Esophagus squamous epithelium (tissue), 5 donors: ENCODE results near the gene CCNF. TPM values are rescaled to one million over a fixed set of nuclear protein-coding genes. Genes with fewer than 3 reads are reported as not detected.

ENCODE experiments used
- DNase-seq: peaks from one replicate; lab custom pipeline; 2025; lab: John Stamatoyannopoulos, UW
- H3K27ac ChIP-seq, 4 donors: fragments of 200-600 bp; sonication (generic); one replicate each; pipeline ENCODE4 v1.5.1; 2016 to 2019; ENCODE audit warnings: mild to moderate bottlenecking in 1 of 4
- H3K27me3 ChIP-seq, 4 donors: fragments of 200-600 bp; sonication (generic); 1 replicate in 3 of 4; 2 replicates in 1 of 4; pipeline versions ENCODE4 v1.5.1 to v1.6.0; 2017 to 2021; ENCODE audit warnings: antibody characterized with exemption in 1 of 4
- H3K36me3 ChIP-seq, 3 donors: fragments of 200-600 bp; sonication (generic); one replicate each; pipeline ENCODE4 v1.5.1; 2016 to 2019
- H3K4me1 ChIP-seq, 3 donors: fragments of 200-600 bp; sonication (generic); one replicate each; pipeline ENCODE4 v1.5.1; 2017 to 2019
- H3K4me3 ChIP-seq, 4 donors: fragments of 200-600 bp; sonication (generic); 1 replicate in 3 of 4; 2 replicates in 1 of 4; pipeline ENCODE4 v1.5.1; 2016 to 2019; ENCODE audit warnings: mild to moderate bottlenecking in 2 of 4, moderate library complexity in 1 of 4
- H3K9me3 ChIP-seq, 3 donors: fragments of 200-600 bp; sonication (generic); one replicate each; pipeline ENCODE4 v1.5.1; 2016 to 2019
- CTCF ChIP-seq, 6 experiments: fragments of 450-650 bp in 4 of 6; fragments of 200-600 bp in 2 of 6; sonication (generic) in 2 of 6; IDR thresholded peaks; one replicate each; pipeline ENCODE4 v1.5.1; 2016 to 2019; ENCODE audit warnings: antibody characterized with exemption in 6 of 6, mild to moderate bottlenecking in 4 of 6, moderate library complexity in 4 of 6
- POLR2A ChIP-seq, 4 donors: fragments of 450-650 bp; IDR thresholded peaks; one replicate each; pipeline ENCODE4 v1.6.1; 2017; ENCODE audit warnings: antibody characterized with exemption in 4 of 4, mild to moderate bottlenecking in 4 of 4, moderate library complexity in 3 of 4
- WGBS, 2 donors: methylation state at CpG; one replicate each; pipeline ENCODE4 v1.1.5; 2018; 5-methylcytosine and 5-hydroxymethylcytosine counted together
- intact Hi-C: fragments of 100-400 bp; cut with DNase I; formaldehyde crosslinking; loops from one replicate; pipeline ENCODE4 v1.15.0; 2022
- total RNA-seq, 4 donors: library from RNA; depleted of rRNA; stranded (reverse); fragments of >200 nt; gene quantifications; one replicate each; pipeline ENCODE4 v1.1.0, GENCODE V29; 2016
- donor health status: DM: yes; HTN: yes; CAD: no.

Gene CCNF
- total RNA-seq, 4 donors from 2014 or later = 5.9 to 18.6 (median 10.2) TPM

GRCh38 chr16:2462031-2462866 lies 33.0 kb downstream of the CCNF start:
- H3K4me3 ChIP-seq = no peak overlapping the region
- TF ChIP-seq CTCF (IDR thresholded peaks at IDR 0.05) = no peak
- TF ChIP-seq POLR2A (IDR thresholded peaks at IDR 0.05) = no peak
- H3K4me1 ChIP-seq = peaks cover 10 to 28% (median 14%) of the 10 kb centered on the region in 3 donors
- no peaks in the 10 kb centered on the region for H3K9me3 ChIP-seq
- H3K27me3 ChIP-seq = peaks cover 0 to 4% (median 0%) of the 10 kb centered on the region in 4 donors
- peaks cover 0 to 3% (median 0%) of the 10 kb centered on the region in 3 donors for H3K36me3 ChIP-seq
- no peak for DNase-seq
- intact Hi-C loops = no loop called here
- 70 to 88% methylated on average over 3 of the region's 23 CpGs for WGBS, 2 donors
- H3K27ac ChIP-seq = no peak overlapping the region

GRCh38 chr16:2464333-2464732 lies 35.1 kb downstream of the CCNF start:
- no peak for TF ChIP-seq POLR2A (IDR thresholded peaks at IDR 0.05)
- TF ChIP-seq CTCF (IDR thresholded peaks at IDR 0.05) = no peak
- Histone ChIP-seq H3K27me3 (peaks cover 0 to 25% (median 0%) of the 10 kb centered on the region in 4 donors), H3K27ac (no peak overlapping the region), H3K4me3 (no peak overlapping the region), H3K9me3 (no peaks in the 10 kb centered on the region), H3K36me3 (no peaks in the 10 kb centered on the region), H3K4me1 (peaks cover 20 to 40% (median 28%) of the 10 kb centered on the region in 3 donors)
- no CpG with 5 or more reads among the region's 12 CpGs for WGBS, 2 donors
- no peak for DNase-seq
- intact Hi-C loops = no loop called here

GRCh38 chr16:2465653-2466415 lies 36.6 kb downstream of the CCNF start:
- 90 to 93% methylated on average over 3 to 9 of the region's 12 CpGs for WGBS, 2 donors
- no peak for DNase-seq
- H3K36me3 ChIP-seq = no peaks in the 10 kb centered on the region
- H3K9me3 ChIP-seq = no peaks in the 10 kb centered on the region
- H3K27ac ChIP-seq = no peak overlapping the region
- H3K4me3 ChIP-seq = no peak overlapping the region
- TF ChIP-seq POLR2A (IDR thresholded peaks at IDR 0.05) (no peak), CTCF (IDR thresholded peaks at IDR 0.05) (no peak)
- intact Hi-C loops = no loop called here
- H3K4me1 ChIP-seq = peaks cover 14 to 40% (median 23%) of the 10 kb centered on the region in 3 donors
- H3K27me3 ChIP-seq = peaks cover 0 to 40% (median 5%) of the 10 kb centered on the region in 4 donors

GRCh38 chr16:2466667-2467527 lies 37.6 kb downstream of the CCNF start:
- WGBS, 2 donors = 71 to 77% methylated on average over 14 to 23 of the region's 29 CpGs
- Histone ChIP-seq H3K4me3 (peak overlapping the region in 2 of 4 donors; percentile 61 to 73), H3K9me3 (no peaks in the 10 kb centered on the region), H3K27me3 (peaks cover under 1 to 51% (median 11%) of the 10 kb centered on the region in 4 donors), H3K27ac (peak overlapping the region in 1 of 4 donors; percentile 54), H3K36me3 (no peaks in the 10 kb centered on the region), H3K4me1 (peaks cover 19 to 49% (median 33%) of the 10 kb centered on the region in 3 donors)
- no peak for DNase-seq
- intact Hi-C loops = no loop called here
- no peak for TF ChIP-seq CTCF (IDR thresholded peaks at IDR 0.05)
- no peak for TF ChIP-seq POLR2A (IDR thresholded peaks at IDR 0.05)
